HCT116 (cell line): Measurements from ENCODE around the gene MALSU1. TPM values are rescaled to one million over a fixed set of nuclear protein-coding genes. Genes with fewer than 3 reads are reported as not detected.
A peak's percentile ranks its signal among the peaks of the same experiment; 100 is the strongest.

Experiments
- ATAC-seq: fragments of 200-7000 bp; cut with Tn5 transposase; 2 replicates; pipeline ENCODE4 v1.9.1; 2020; ENCODE audit warnings: mild to moderate bottlenecking, moderate library complexity
- BruUV-seq: library from RNA; stranded (reverse); fragments of 400-500 nt; replicated peaks from 2 replicates; lab custom pipeline; 2021; lab: Mats Ljungman, UMichigan
- CTCF ChIA-PET: fragments of 300-600 bp; sonication (Branson Sonifier 250); formaldehyde crosslinking; loops from one replicate; lab custom pipeline; 2021; ENCODE audit warnings: antibody characterized with exemption; lab: Charles Lee
- POLR2A ChIA-PET: fragments of 300-600, 350-600 bp; sonication (Branson Sonifier 250); formaldehyde crosslinking; loops from one replicate; lab custom pipeline; 2021; ENCODE audit warnings: antibody characterized with exemption; lab: Charles Lee
- RAD21 ChIA-PET, 2 experiments: fragments of 300-600 bp; sonication (Branson Sonifier 250); formaldehyde crosslinking; loops; one replicate each; lab custom pipeline; 2023; ENCODE audit warnings: low total read pairs in 2 of 2; ENCODE audit not compliant: uncharacterized antibody in 2 of 2, unreplicated experiment in 2 of 2, low non-redundant PET in 1 of 2; lab: Charles Lee
- DNase-seq: peaks from one replicate; pipeline ENCODE4 v3.0.0-alpha.2; 2010; ENCODE audit warnings: low read depth, low spot score
- H2AFZ ChIP-seq: fragments of 200-600 bp; shearing (Covaris generic), sonication (generic); 2 replicates; pipeline ENCODE4 v1.6.1; 2017; ENCODE audit warnings: low read depth, mixed run types, mixed read lengths, antibody characterized with exemption, low read length; ENCODE audit not compliant: poor library complexity, severe bottlenecking
- H3K27ac ChIP-seq: 2 replicates; pipeline ENCODE4 v1.5.1; 2012; ENCODE audit warnings: low read depth, low read length
- H3K27me3 ChIP-seq: fragments of 200-600 bp; sonication (generic); 2 replicates; pipeline ENCODE4 v1.6.1; 2016; ENCODE audit warnings: mixed run types, low read length, mixed read lengths; ENCODE audit not compliant: insufficient read depth
- H3K36me3 ChIP-seq, 2 experiments: fragments of 200-500 bp in 1 of 2; fragments of 200-600 bp in 1 of 2; sonication (Bioruptor generic) in 1 of 2; sonication (generic) in 1 of 2; 2 replicates each; pipeline versions ENCODE4 v1.5.1 to v1.6.1; 2014 to 2016; ENCODE audit warnings: low read length in 2 of 2, inconsistent platforms in 1 of 2, mixed read lengths in 1 of 2, mixed run types in 1 of 2; ENCODE audit not compliant: insufficient read depth in 2 of 2, control insufficient read depth in 1 of 2
- H3K4me1 ChIP-seq, 2 experiments: fragments of 200-600 bp in 1 of 2; sonication (generic) in 1 of 2; 2 replicates each; pipeline versions ENCODE4 v1.5.1 to v1.6.1; 2012 to 2017; ENCODE audit warnings: low read length in 2 of 2, inconsistent platforms in 1 of 2, mild to moderate bottlenecking in 1 of 2, mixed read lengths in 1 of 2, mixed run types in 1 of 2, moderate library complexity in 1 of 2; ENCODE audit not compliant: insufficient read depth in 2 of 2, control insufficient read depth in 1 of 2
- H3K4me2 ChIP-seq: fragments of 200-600 bp; sonication (generic); 2 replicates; pipeline ENCODE4 v1.6.1; 2017; ENCODE audit warnings: mixed run types, low read length, mixed read lengths
- H3K4me3 ChIP-seq, 2 experiments: fragments of 200-600 bp in 1 of 2; sonication (generic) in 1 of 2; replicated peaks in 1 of 2; 2 replicates each; pipeline ENCODE4 v1.5.1; 2011 to 2016; ENCODE audit warnings: low read length in 2 of 2, control low read depth in 1 of 2, low read depth in 1 of 2, mild to moderate bottlenecking in 1 of 2, mixed read lengths in 1 of 2, mixed run types in 1 of 2
- H3K79me2 ChIP-seq: fragments of 200-600 bp; sonication (generic); 2 replicates; pipeline ENCODE4 v1.6.1; 2017; ENCODE audit warnings: mild to moderate bottlenecking, mixed run types, low read length, moderate library complexity, mixed read lengths; ENCODE audit not compliant: insufficient read depth
- H3K9ac ChIP-seq: fragments of 200-600 bp; sonication (generic); 2 replicates; pipeline ENCODE4 v1.6.1; 2016; ENCODE audit warnings: low read length, mixed read lengths
- H3K9me2 ChIP-seq: fragments of 200-600 bp; sonication (generic), shearing (Covaris generic); 2 replicates; pipeline ENCODE4 v1.6.1; 2017; ENCODE audit warnings: mixed run types, mild to moderate bottlenecking, moderate library complexity; ENCODE audit not compliant: insufficient read depth
- H3K9me3 ChIP-seq, 2 experiments: fragments of 200-500 bp in 1 of 2; fragments of 200-600 bp in 1 of 2; sonication (Bioruptor generic) in 1 of 2; sonication (generic) in 1 of 2; 2 replicates each; pipeline ENCODE4 v1.6.1; 2014 to 2017; ENCODE audit warnings: low read length in 2 of 2, mixed read lengths in 2 of 2, inconsistent platforms in 1 of 2, low read depth in 1 of 2, mild to moderate bottlenecking in 1 of 2, mixed run types in 1 of 2, moderate library complexity in 1 of 2; ENCODE audit not compliant: control insufficient read depth in 1 of 2, insufficient read depth in 1 of 2
- H4K20me1 ChIP-seq: fragments of 200-600 bp; sonication (generic), shearing (Covaris generic); 2 replicates; pipeline ENCODE4 v1.6.1; 2017; ENCODE audit warnings: mixed run types, mild to moderate bottlenecking, moderate library complexity; ENCODE audit not compliant: insufficient read depth
- ATF3 ChIP-seq: IDR thresholded peaks from 2 replicates; pipeline ENCODE4 v1.6.1; 2012
- CBX3 ChIP-seq: IDR thresholded peaks from 2 replicates; pipeline ENCODE4 v1.6.1; 2012; ENCODE audit warnings: low read depth
- CTCF ChIP-seq, 3 experiments: fragments of 200-600 bp in 1 of 3; sonication (generic) in 1 of 3; IDR thresholded peaks in 2 of 3; conservative IDR thresholded peaks in 1 of 3; 2 replicates each; pipeline ENCODE4 v1.5.1; 2012 to 2017; ENCODE audit warnings: low read depth in 2 of 3, low read length in 2 of 3, antibody characterized with exemption in 1 of 3, borderline replicate concordance in 1 of 3, control low read depth in 1 of 3, mild to moderate bottlenecking in 1 of 3, mixed read lengths in 1 of 3, mixed run types in 1 of 3, moderate library complexity in 1 of 3; ENCODE audit not compliant: insufficient read depth in 1 of 3
- EGR1 ChIP-seq: IDR thresholded peaks from 2 replicates; pipeline ENCODE4 v1.6.1; 2012; ENCODE audit warnings: low read depth
- EZH2phosphoT487 ChIP-seq: fragments of 200-600 bp; IDR thresholded peaks from 2 replicates; pipeline ENCODE4 v1.6.1; 2018; ENCODE audit warnings: antibody characterized with exemption, borderline replicate concordance
- JUND ChIP-seq: IDR thresholded peaks from 2 replicates; pipeline ENCODE4 v1.6.1; 2012
- POLR2A ChIP-seq: IDR thresholded peaks from 2 replicates; pipeline ENCODE4 v1.7.0; 2011; ENCODE audit warnings: borderline replicate concordance; ENCODE audit not compliant: insufficient read depth, insufficient read length; ENCODE audit errors: extremely low read depth
- POLR2AphosphoS5 ChIP-seq: IDR thresholded peaks from 2 replicates; pipeline ENCODE4 v1.6.1; 2011; ENCODE audit warnings: mild to moderate bottlenecking, low read depth, low read length, moderate library complexity
- RAD21 ChIP-seq: IDR thresholded peaks from 2 replicates; pipeline ENCODE4 v1.6.1; 2012; ENCODE audit warnings: low read depth, mild to moderate bottlenecking
- TCF7L2 ChIP-seq: IDR thresholded peaks from 2 replicates; pipeline ENCODE4 v1.7.0; 2011; ENCODE audit warnings: borderline replicate concordance, inconsistent platforms; ENCODE audit not compliant: insufficient read depth, insufficient read length; ENCODE audit errors: extremely low read depth
- YY1 ChIP-seq: IDR thresholded peaks from 2 replicates; pipeline ENCODE4 v1.6.1; 2011; ENCODE audit warnings: low read length, low read depth, moderate library complexity, mild to moderate bottlenecking; ENCODE audit not compliant: insufficient replicate concordance; ENCODE audit errors: extremely low read depth
- ZBTB33 ChIP-seq: IDR thresholded peaks from 2 replicates; pipeline ENCODE4 v1.6.1; 2011; ENCODE audit warnings: mild to moderate bottlenecking, low read length, moderate library complexity; ENCODE audit not compliant: insufficient replicate concordance; ENCODE audit errors: extremely low read depth
- intact Hi-C: fragments of 100-400 bp; cut with micrococcal nuclease; formaldehyde crosslinking; loops from 2 replicates; pipeline ENCODE4 v1.10.0; 2022
- total RNA-seq: library from RNA; stranded (reverse); gene quantifications from one replicate; pipeline ENCODE4 v1.2.1, GENCODE V29; 2021; ENCODE audit not compliant: unreplicated experiment

The MALSU1 gene
- total RNA-seq, 1 experiment from 2014 or later = 105 TPM

GRCh38 chr7:23273141-23273599 lies 26.0 kb upstream of the MALSU1 start (continued):
- TF ChIP-seq ZBTB33 = no peak
- peak; percentile 69 for TF ChIP-seq CBX3
- peak; percentile 85 to 89 (median 89) for TF ChIP-seq CTCF (IDR thresholded peaks at IDR 0.05 in 2 of 3, conservative IDR thresholded peaks at IDR 0.05 in 1 of 3; ENCODE audit: borderline replicate concordance in 1 of 3, insufficient read depth in 1 of 3, low read depth in 2 of 3, low read length in 2 of 3)
- TF ChIP-seq JUND = peak; percentile 55; the same call in 1 of the 2 replicates
- peak; percentile 90 for TF ChIP-seq RAD21
- TF ChIP-seq POLR2A = no peak
- TF ChIP-seq TCF7L2 = peak; percentile 18
- no peak for TF ChIP-seq YY1
- TF ChIP-seq EZH2phosphoT487 = no peak
- TF ChIP-seq, all 23 proteins: peak for 9

GRCh38 chr7:23275912-23276311 lies 23.2 kb upstream of the MALSU1 start:
- ChIA-PET POLR2A (interaction anchor here (1.1 kb wide), 1 partner anchor 19 kb away, joined by 4 read pairs; no protein-coding TSS in a partner anchor), RAD21 (no interaction called here), CTCF (interaction anchor here (0.6 to 1.7 kb wide), 5 partner anchors 23 to 271 kb away, joined by 3 to 9 read pairs (median 4); partner anchors contain the start of gene MALSU1)
- H3K4me3 ChIP-seq = no peak overlapping the region
- no peak for ATAC-seq
- H3K27me3 ChIP-seq = no peaks in the 10 kb centered on the region
- no peaks in the 10 kb centered on the region for H3K9me3 ChIP-seq
- H2AFZ ChIP-seq = no peak overlapping the region
- intact Hi-C loops = loop anchor here (10.0 kb wide), 1 partner anchor 191 kb away; no protein-coding TSS in a partner anchor
- H3K4me2 ChIP-seq = no peak overlapping the region
- no TSS peak for BruUV-seq
- no peak overlapping the region for H3K27ac ChIP-seq
- H3K36me3 ChIP-seq = no peaks in the 10 kb centered on the region
- no peak overlapping the region for H3K9ac ChIP-seq
- no peaks in the 10 kb centered on the region for H3K9me2 ChIP-seq
- no peaks in the 10 kb centered on the region for H4K20me1 ChIP-seq
- DNase-seq = no peak
- peaks cover 9 to 20% of the 10 kb centered on the region in 2 experiments; a peak in 3 of 4 replicates for H3K4me1 ChIP-seq
- H3K79me2 ChIP-seq = no peaks in the 10 kb centered on the region
- TF ChIP-seq EZH2phosphoT487 = no peak
- no peak for TF ChIP-seq EGR1
- no peak for TF ChIP-seq RAD21
- no peak for TF ChIP-seq POLR2AphosphoS5
- no peak for TF ChIP-seq CTCF (IDR thresholded peaks at IDR 0.05 in 2 of 3, conservative IDR thresholded peaks at IDR 0.05 in 1 of 3; ENCODE audit: borderline replicate concordance in 1 of 3, insufficient read depth in 1 of 3, low read depth in 2 of 3, low read length in 2 of 3)
- no peak for TF ChIP-seq TCF7L2
- no peak for TF ChIP-seq POLR2A
- TF ChIP-seq ATF3 = no peak
- TF ChIP-seq ZBTB33 = no peak
